ENCODE results near the gene MYO5A.

- TF ChIP-seq TARDBP (IDR thresholded peaks at IDR 0.05) = no peak
- TF ChIP-seq SP1 (IDR thresholded peaks at IDR 0.05) = no peak
- no peak for TF ChIP-seq LEF1 (IDR thresholded peaks at IDR 0.05; ENCODE audit: borderline replicate concordance)
Measured at GRCh38 chr15:52287114-52287513, 241.6 kb downstream of the MYO5A start.
